H9 (cell line): ENCODE measurements around the gene LDLRAD4. TPM values are rescaled to one million over a fixed set of nuclear protein-coding genes. Genes with fewer than 3 reads are reported as not detected.

Experiments used
- DNase-seq: peaks from one replicate; pipeline ENCODE4 v3.0.0-alpha.2; 2017
- H2AFZ ChIP-seq: one replicate; pipeline ENCODE4 v1.6.1; 2013; ENCODE audit warnings: mild to moderate bottlenecking, low read length, control low read depth, moderate library complexity
- H2AK5ac ChIP-seq: 2 replicates; pipeline ENCODE4 v1.6.1; 2013; ENCODE audit warnings: low read length, control low read depth, mixed read lengths; ENCODE audit not compliant: insufficient read length
- H2BK120ac ChIP-seq: one replicate; pipeline ENCODE4 v1.6.1; 2013; ENCODE audit warnings: low read depth, mild to moderate bottlenecking, low read length, control low read depth, inconsistent platforms; ENCODE audit not compliant: poor library complexity, severe bottlenecking
- H2BK12ac ChIP-seq: 2 replicates; pipeline ENCODE4 v1.6.1; 2013; ENCODE audit warnings: low read length, control low read depth, mixed read lengths, low read depth; ENCODE audit not compliant: insufficient read length
- H2BK15ac ChIP-seq: 2 replicates; pipeline ENCODE4 v1.6.1; 2013; ENCODE audit warnings: low read depth, low read length, control low read depth
- H2BK20ac ChIP-seq: one replicate; pipeline ENCODE4 v1.6.1; 2013; ENCODE audit warnings: low read depth, mild to moderate bottlenecking, low read length, control low read depth, inconsistent platforms; ENCODE audit not compliant: poor library complexity, severe bottlenecking
- H2BK5ac ChIP-seq: 2 replicates; pipeline ENCODE4 v1.6.1; 2013; ENCODE audit warnings: low read length, control low read depth, mixed read lengths; ENCODE audit not compliant: insufficient read length
- H3K14ac ChIP-seq: 2 replicates; pipeline ENCODE4 v1.6.1; 2013; ENCODE audit warnings: low read length, control low read depth; ENCODE audit not compliant: insufficient read depth
- H3K18ac ChIP-seq: 2 replicates; pipeline ENCODE4 v1.6.1; 2013; ENCODE audit warnings: low read depth, mild to moderate bottlenecking, mixed read lengths, low read length, control low read depth; ENCODE audit not compliant: insufficient read length
- H3K23ac ChIP-seq: 2 replicates; pipeline ENCODE4 v1.6.1; 2013; ENCODE audit warnings: low read length, control low read depth, mixed read lengths, low read depth; ENCODE audit not compliant: insufficient read length
- H3K23me2 ChIP-seq: 2 replicates; pipeline ENCODE4 v1.6.1; 2013; ENCODE audit warnings: low read depth, mild to moderate bottlenecking, mixed read lengths, low read length, control low read depth; ENCODE audit not compliant: insufficient read length, poor library complexity, severe bottlenecking
- H3K27ac ChIP-seq: 2 replicates; pipeline ENCODE4 v1.5.1; 2013; ENCODE audit warnings: low read length, control low read depth, mixed read lengths, low read depth; ENCODE audit not compliant: insufficient read length
- H3K27me3 ChIP-seq: 2 replicates; pipeline ENCODE4 v1.6.1; 2013; ENCODE audit warnings: low read length, control low read depth, inconsistent platforms; ENCODE audit not compliant: insufficient read depth
- H3K4ac ChIP-seq: 2 replicates; pipeline ENCODE4 v1.6.1; 2013; ENCODE audit warnings: low read depth, mild to moderate bottlenecking, control low read depth, inconsistent platforms, low read length, moderate library complexity
- H3K4me1 ChIP-seq: 2 replicates; pipeline ENCODE4 v1.6.1; 2013; ENCODE audit warnings: low read length, control low read depth, inconsistent platforms; ENCODE audit not compliant: insufficient read depth
- H3K4me2 ChIP-seq: 2 replicates; pipeline ENCODE4 v1.6.1; 2013; ENCODE audit warnings: low read length, control low read depth, mixed read lengths; ENCODE audit not compliant: insufficient read length, insufficient read depth
- H3K56ac ChIP-seq: 2 replicates; pipeline ENCODE4 v1.6.1; 2013; ENCODE audit warnings: low read depth, mild to moderate bottlenecking, mixed read lengths, low read length, control low read depth; ENCODE audit not compliant: insufficient read length
- H3K79me1 ChIP-seq: 2 replicates; pipeline ENCODE4 v1.6.1; 2013; ENCODE audit warnings: low read depth, mild to moderate bottlenecking, moderate library complexity, low read length, control low read depth, inconsistent platforms; ENCODE audit not compliant: insufficient read depth, poor library complexity, severe bottlenecking
- H3K79me2 ChIP-seq: 2 replicates; pipeline ENCODE4 v1.6.1; 2013; ENCODE audit warnings: low read length, control low read depth, inconsistent platforms; ENCODE audit not compliant: insufficient read depth
- H3K9ac ChIP-seq: 2 replicates; pipeline ENCODE4 v1.6.1; 2013; ENCODE audit warnings: low read length, control low read depth, mixed read lengths; ENCODE audit not compliant: insufficient read length; ENCODE audit errors: extremely low read depth
- H3K9me3 ChIP-seq: one replicate; pipeline ENCODE4 v1.6.1; 2013; ENCODE audit warnings: low read depth, low read length, inconsistent platforms; ENCODE audit not compliant: control insufficient read depth
- H3T11ph ChIP-seq: one replicate; pipeline ENCODE4 v1.6.1; 2013; ENCODE audit warnings: mild to moderate bottlenecking, low read length, control low read depth, inconsistent platforms
- H4K20me1 ChIP-seq: one replicate; pipeline ENCODE4 v1.6.1; 2013; ENCODE audit not compliant: control insufficient read depth, insufficient read length, insufficient read depth
- H4K5ac ChIP-seq: 2 replicates; pipeline ENCODE4 v1.6.1; 2013; ENCODE audit warnings: low read depth, mild to moderate bottlenecking, mixed read lengths, low read length, control low read depth; ENCODE audit not compliant: insufficient read length
- H4K8ac ChIP-seq: replicated peaks from 2 replicates; pipeline ENCODE4 v1.6.1; 2013; ENCODE audit warnings: low read length, control low read depth, mixed read lengths, low read depth; ENCODE audit not compliant: insufficient read length
- H4K91ac ChIP-seq: 2 replicates; pipeline ENCODE4 v1.6.1; 2013; ENCODE audit warnings: low read depth, mild to moderate bottlenecking, moderate library complexity, mixed read lengths, low read length, control low read depth; ENCODE audit not compliant: insufficient read length
- H3K27ac Mint-ChIP-seq, 3 experiments: 2 replicates in 2 of 3; 3 replicates in 1 of 3; pipeline ENCODE4 v1.8.0; 2020 to 2021; ENCODE audit warnings: mixed read lengths in 3 of 3, mild to moderate bottlenecking in 1 of 3, moderate library complexity in 1 of 3
- H3K27me3 Mint-ChIP-seq: 2 replicates; pipeline ENCODE4 v1.8.0; 2021; ENCODE audit warnings: low read depth, mild to moderate bottlenecking, moderate library complexity, mixed read lengths
- H3K36me3 Mint-ChIP-seq, 3 experiments: 2 replicates in 2 of 3; 3 replicates in 1 of 3; pipeline ENCODE4 v1.8.0; 2020 to 2021; ENCODE audit warnings: low read depth in 3 of 3, mixed read lengths in 3 of 3; ENCODE audit not compliant: insufficient read depth in 1 of 3
- H3K4me1 Mint-ChIP-seq, 2 experiments: 2 replicates each; pipeline ENCODE4 v1.8.0; 2020; ENCODE audit warnings: mixed read lengths in 2 of 2
- H3K4me3 Mint-ChIP-seq, 2 experiments: 2 replicates in 1 of 2; 3 replicates in 1 of 2; pipeline ENCODE4 v1.8.0; 2020 to 2021; ENCODE audit warnings: mild to moderate bottlenecking in 2 of 2, mixed read lengths in 2 of 2, moderate library complexity in 1 of 2
- H3K9me3 Mint-ChIP-seq, 2 experiments: 2 replicates in 1 of 2; 3 replicates in 1 of 2; pipeline ENCODE4 v1.8.0; 2020; ENCODE audit warnings: mild to moderate bottlenecking in 2 of 2, mixed read lengths in 2 of 2, moderate library complexity in 1 of 2
- CTCF ChIP-seq: fragments of 200-600 bp; sonication (generic); conservative IDR thresholded peaks from 3 replicates; pipeline ENCODE4 v1.8.0; 2021; ENCODE audit warnings: antibody characterized with exemption, mild to moderate bottlenecking
- WGBS: extraction: QIAGEN DNeasy Blood & Tissue Kit; methylation state at CpG from one replicate; pipeline ENCODE4 v1.1.7; 2013; ENCODE audit warnings: missing lambda C conversion rate, low lambda C conversion rate, mixed read lengths; ENCODE audit not compliant: insufficient read length; ENCODE audit errors: extremely low coverage; 5-methylcytosine and 5-hydroxymethylcytosine counted together
- total RNA-seq: library from RNA; stranded (reverse); gene quantifications from 2 replicates; pipeline ENCODE4 v1.2.1, GENCODE V29; 2021

The LDLRAD4 gene
- total RNA-seq, 1 experiment from 2014 or later = 3.9 TPM

- H3T11ph ChIP-seq = no peak overlapping the region
- WGBS = no CpG with 5 or more reads among the region's 19 CpGs
These were observed 403.5 kb downstream of the LDLRAD4 start for GRCh38 chr18:13621886-13622619.

More at GRCh38 chr18:13621886-13622619, 403.5 kb downstream of the LDLRAD4 start:
- no peaks in the 10 kb centered on the region for H3K79me2 ChIP-seq
- H2AK5ac ChIP-seq = no peak overlapping the region
- no peak overlapping the region for H3K4me2 ChIP-seq
- no peaks in the 10 kb centered on the region for H3K4me1 ChIP-seq
- DNase-seq = no peak
- H2AFZ ChIP-seq = no peak overlapping the region
- Mint-ChIP-seq H3K9me3 (no peaks in the 10 kb centered on the region), H3K27me3 (no peaks in the 10 kb centered on the region; the same call in 1 of the 2 replicates), H3K4me1 (no peaks in the 10 kb centered on the region), H3K4me3 (no peak overlapping the region), H3K27ac (peak overlapping the region in 1 of 3 experiments; percentile 82; a peak in 1 of 7 replicates), H3K36me3 (peaks cover 0 to 2% (median 0%) of the 10 kb centered on the region in 3 experiments; a peak in 2 of 7 replicates)
- no peak overlapping the region for H3K56ac ChIP-seq
- H4K8ac ChIP-seq = no peak overlapping the region
- H3K27me3 ChIP-seq = no peaks in the 10 kb centered on the region
- H4K20me1 ChIP-seq = no peaks in the 10 kb centered on the region
- H2BK12ac ChIP-seq = no peak overlapping the region
- no peak overlapping the region for H2BK15ac ChIP-seq
- H4K91ac ChIP-seq = no peak overlapping the region
- H3K9ac ChIP-seq = no peak overlapping the region
- no peak overlapping the region for H4K5ac ChIP-seq
- H2BK120ac ChIP-seq = no peak overlapping the region
- H3K23ac ChIP-seq = no peak overlapping the region
- no peak overlapping the region for H2BK5ac ChIP-seq
- no peak overlapping the region for H3K18ac ChIP-seq
- no peak overlapping the region for H3K27ac ChIP-seq
- no peak overlapping the region for H2BK20ac ChIP-seq
- no peak for TF ChIP-seq CTCF
- no peak overlapping the region for H3K4ac ChIP-seq
- H3K23me2 ChIP-seq = no peaks in the 10 kb centered on the region
- no peak overlapping the region; the same call in 1 of the 2 replicates for H3K14ac ChIP-seq
- H3K9me3 ChIP-seq = no peaks in the 10 kb centered on the region
- no peaks in the 10 kb centered on the region for H3K79me1 ChIP-seq
